SKM-1 (cell line): Measurements from ENCODE around the gene F5.

Source experiments
- DNase-seq: peaks from one replicate; lab custom pipeline; 2025; ENCODE audit not compliant: unreplicated experiment; lab: John Stamatoyannopoulos, UW

The F5 gene

DNA sequence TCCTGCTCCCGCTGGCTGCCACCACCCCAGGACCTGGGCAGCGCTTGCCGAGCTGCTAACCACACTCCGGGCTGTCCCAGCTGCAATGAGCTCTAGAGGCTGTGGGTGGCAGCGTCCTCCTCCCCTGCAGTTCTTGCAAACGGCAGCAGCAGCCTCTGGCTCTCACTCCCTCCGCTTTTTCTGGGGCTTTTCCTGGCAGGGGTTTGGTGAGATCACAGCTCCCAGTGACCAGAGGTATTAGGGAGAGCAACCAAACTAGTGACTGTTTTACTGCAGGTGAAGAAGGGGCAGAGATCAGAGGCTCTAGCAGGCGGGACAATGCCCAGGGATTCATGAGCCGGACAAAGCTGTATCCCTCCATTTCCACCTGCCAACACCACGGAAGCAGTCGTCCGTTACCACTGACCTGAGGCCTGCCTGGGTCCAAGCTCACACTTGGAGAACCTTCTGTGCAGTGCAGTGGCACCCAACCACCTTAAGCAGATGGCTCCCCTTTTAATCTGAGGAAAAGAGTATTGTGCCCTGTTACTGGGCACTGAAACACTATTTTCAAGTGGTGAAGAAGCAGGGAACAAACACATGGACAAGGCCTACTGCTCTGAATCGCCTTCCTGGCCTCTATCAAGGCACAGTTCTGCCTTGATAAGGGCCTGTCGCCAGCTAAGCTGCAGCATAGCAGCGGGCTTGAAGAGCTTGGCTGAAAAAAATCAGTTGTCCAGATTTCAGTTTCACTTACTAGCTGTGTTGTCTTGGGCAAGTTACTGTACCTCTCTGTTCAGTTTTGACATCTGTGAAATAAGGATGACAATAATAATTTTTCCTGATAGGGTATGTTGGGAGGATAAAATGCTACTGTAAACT lies at the start of gene F5:
F5 (minus strand) TSS at position 87 of the 861 bp plus-strand sequence. CDS start 95 bp downstream, outside the sequence.
- DNase-seq: peak; percentile 85

DNA sequence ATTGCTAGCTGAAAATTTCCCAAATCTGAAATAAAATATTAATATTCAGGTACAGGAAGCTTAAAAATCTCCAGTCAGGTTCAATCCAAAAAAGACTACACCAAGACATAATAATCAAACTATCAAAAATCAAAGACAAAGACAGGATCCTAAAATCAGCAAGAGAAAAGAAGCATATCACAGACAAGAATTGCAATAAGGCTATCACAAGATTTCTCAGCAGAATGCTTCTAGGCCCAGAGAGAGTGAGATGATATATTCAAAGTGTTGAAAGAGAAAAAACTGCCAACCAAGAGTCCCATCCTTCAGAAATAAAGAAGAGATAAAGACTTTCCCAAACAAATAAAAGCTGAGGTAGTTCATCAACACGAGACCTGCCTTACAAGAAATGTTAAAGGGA lies 48.6 kb upstream of the F5 start:
- DNase-seq: no peak

DNA sequence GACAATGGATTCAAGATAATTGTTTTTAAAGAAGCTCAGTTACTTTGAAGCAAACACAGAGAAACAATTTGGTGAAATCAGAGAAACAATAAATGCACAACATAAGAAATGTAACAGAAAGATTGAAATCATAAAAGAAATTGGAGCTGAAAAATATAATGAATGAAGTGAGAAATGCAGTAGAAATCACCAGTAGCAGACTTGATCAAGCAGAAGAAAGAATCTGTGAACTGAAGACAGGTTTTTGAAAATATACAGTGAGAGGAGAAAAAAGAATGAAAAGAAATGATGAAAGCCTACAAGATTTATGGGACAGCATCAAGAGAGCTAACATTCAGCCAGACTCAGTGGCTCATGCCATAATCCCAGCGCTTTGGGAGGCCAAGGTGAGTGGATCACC lies 47.9 kb upstream of the F5 start:
- no peak for DNase-seq

DNA sequence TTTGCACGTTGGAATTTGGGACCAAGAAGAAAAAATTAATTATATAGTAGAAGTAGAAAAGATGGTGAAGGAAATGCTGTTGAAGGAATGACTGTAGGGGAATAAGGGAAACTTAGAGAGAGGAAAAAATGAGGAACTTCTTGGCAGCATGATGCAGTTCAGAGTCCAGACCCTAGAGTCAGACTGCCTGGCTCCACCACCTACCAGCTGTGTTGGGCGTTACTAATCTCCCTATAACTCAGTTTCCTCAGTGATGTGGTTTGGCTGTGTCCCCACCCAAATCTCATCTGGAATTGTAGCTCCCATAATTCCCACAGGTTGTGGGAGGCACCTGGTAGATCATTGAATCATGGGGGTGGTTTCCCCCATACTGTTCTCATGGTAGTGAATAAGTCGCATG lies 45.0 kb upstream of the F5 start:
- no peak for DNase-seq

DNA sequence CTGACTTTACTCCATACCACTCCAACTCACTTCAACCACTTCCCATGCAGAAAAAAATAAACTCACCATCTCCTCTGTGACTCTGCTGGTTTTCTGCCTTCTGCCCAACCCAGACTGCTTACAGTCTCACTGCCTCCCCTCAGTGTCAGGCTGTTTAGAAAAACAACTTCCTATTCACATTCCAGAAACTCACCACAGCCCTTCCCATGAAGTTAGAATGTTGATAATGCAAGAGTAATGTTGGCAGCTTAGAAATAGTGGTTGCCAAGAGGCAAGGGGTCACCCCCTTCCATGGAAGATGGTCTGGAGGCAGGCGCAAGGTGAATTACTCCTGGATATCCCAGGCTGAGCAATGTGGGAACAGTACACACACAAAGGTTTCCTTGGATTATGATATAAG lies 43.7 kb upstream of the F5 start, which contains the start of gene SELP:
SELP (minus strand) TSS at position 119 of the 400 bp plus-strand sequence; CDS start at position 69, 50 bp downstream.
- DNase-seq: no peak

DNA sequence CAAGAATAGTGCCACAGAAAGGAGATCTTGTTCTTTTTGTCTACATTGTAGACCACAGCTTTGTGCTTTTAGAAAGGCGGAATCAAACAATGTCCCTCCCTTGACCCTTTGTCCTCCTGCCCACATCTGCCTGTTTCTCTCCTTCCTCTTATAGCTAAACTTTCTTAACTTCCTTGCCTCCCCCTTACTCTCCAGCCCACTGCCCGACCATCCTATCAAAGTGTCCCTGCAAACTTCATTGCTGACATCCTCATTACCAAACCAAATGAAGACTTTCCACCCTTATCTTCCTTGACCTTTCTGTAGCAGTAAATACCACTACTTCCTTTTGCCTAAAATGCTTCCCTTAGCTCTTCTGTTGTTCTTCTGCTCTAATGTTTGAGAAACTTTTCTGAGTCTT lies 38.6 kb upstream of the F5 start:
- DNase-seq: peak; percentile 36

DNA sequence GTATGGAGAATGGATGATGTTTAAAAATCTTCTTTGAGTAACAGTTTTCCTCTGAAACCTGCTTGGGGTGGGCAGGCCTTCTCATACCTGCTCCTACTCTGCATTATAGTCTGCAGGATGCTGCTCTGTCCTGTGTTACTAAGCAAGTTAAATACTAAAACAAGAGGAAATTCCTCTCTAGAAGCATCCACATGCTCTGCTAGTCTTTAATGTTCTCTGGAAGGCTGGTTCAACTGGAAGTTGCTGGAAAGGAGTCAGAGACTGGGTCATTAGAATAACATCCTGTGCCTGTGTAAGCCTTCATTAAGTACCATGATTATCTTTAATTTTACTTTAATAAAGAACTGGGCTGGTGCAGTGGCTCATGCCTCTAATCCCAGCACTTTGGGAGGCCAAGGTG lies 37.8 kb upstream of the F5 start:
- no peak for DNase-seq

DNA sequence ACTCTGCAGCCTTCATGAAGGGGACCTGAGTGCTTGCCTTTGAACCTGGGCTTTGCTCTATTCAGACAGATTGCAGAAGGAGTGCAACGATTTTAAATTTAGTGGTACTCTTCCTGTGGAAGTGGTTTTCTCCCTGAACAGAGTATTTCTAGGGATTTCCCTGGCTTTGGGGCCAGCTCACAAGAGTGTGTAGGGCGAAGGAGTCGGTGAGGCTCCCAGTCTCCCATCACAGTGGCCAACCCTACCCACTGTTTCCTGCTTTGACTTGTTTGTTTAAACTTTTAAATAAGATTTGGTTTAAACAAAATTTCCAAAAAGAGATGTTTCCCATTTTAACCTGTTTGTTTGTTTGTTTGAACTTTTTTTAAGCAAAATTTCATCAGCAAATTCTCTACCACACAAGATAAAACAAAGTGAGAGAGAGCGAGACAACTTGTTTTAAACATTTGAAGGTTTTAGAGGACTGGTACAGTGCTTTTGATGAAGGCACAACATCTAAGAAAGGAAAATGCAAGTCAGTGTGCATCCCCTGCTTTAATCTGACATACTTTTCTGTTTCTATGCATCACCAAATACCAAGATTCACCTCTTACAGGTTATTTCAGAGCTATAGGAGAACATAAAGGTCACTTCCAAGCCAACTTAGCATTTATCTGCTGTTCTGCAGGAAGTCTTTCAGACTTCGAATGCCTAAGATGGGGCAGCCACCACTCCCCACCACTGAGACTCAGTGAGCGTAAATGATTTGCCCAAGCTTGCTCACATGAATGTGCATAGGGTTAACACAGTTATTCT lies 37.0 kb upstream of the F5 start:
- DNase-seq: no peak

DNA sequence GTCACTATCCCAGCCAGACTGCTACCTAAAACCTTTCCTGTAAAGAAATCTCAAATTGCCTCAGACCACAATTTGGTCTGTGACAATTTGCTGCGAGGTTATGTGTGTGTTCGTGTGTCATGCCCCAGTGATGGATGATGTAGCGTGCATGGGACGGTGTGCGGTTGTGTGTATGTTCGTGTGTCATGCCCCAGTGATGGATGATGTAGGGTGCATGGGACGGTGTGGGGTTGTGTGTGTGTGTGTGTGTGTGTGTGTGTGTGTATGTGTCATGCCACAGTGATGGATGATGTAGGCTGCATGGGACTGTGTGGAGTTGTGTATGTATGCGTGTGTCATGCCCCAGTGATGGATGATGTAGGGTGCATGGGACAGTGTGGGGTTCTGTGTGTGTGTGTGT lies 34.3 kb upstream of the F5 start:
- no peak for DNase-seq

DNA sequence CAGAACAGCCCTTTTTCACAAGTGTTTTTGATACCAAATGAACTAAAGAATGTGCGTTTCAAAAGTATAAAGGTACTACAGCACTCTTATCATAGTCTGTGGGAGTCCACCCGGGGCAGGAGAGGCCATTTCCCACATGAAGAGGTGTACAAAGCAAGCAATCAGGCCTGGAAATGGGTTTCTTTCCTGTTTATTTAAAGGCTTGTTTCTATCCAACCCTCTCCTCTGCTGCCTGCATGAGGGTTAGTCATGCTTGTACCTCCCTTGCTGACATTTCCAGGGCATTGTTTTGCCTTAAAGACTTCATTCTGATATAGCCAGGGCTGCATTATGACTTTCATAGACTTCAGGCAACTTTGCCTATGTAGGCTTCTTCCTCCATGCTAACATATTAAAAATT lies 32.1 kb upstream of the F5 start:
- no peak for DNase-seq

DNA sequence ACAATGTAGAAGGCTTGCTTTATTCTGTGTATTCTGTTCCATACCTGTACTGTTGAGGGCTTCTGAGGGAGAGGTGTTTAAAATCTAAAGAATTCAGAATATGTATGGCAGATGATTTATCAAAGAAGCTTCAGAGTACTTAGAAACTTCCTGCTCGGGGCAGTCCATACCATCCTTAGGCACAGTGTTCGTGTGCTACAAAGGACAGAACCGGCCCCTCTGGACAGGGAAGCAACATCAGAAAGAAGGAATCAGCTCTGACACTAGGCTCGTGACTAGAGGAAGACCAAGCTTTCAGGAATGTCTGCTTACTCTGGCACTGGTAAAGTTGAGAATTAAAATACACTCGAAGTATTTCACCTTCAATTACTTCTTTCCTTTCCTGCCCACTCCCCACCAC lies 29.5 kb upstream of the F5 start:
- DNase-seq: no peak

DNA sequence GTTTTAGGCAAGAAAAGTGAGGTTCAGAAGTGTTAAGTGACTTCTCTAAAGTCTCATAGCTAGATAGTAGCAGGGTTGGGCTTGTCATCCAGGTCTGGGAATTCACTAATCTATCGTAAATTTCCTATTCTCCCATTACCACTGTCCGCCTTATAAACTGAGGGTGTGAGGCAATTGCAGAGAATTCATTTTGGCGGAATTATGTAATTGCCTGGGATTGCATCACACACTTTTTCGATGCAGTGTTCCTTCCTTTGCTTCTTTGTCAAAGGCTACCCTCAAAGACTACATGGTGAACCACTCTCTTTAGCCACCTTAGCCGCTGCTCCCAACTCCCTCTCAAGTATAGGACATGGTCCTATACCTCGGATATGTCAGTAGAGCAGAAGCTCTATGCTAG lies 24.6 kb upstream of the F5 start:
- no peak for DNase-seq

DNA sequence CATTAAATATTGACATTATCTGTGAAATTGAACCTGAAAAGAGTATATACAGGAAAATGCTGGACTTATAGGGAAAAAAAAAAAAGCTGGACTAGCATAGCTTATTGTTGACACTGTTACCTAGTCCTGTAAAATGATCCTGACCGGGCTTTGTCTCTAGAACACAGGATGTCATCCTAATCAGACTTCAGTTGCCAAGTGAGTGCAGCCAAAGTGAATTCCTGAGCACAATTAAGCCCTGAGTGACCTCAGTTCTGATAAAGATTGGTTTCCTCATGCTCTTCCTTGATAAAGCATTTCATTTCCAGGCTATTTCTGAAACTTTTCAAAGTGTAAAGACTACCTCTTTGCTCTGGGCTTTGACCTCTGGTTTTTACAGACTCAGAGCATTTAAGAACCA lies 23.8 kb upstream of the F5 start:
- no peak for DNase-seq

DNA sequence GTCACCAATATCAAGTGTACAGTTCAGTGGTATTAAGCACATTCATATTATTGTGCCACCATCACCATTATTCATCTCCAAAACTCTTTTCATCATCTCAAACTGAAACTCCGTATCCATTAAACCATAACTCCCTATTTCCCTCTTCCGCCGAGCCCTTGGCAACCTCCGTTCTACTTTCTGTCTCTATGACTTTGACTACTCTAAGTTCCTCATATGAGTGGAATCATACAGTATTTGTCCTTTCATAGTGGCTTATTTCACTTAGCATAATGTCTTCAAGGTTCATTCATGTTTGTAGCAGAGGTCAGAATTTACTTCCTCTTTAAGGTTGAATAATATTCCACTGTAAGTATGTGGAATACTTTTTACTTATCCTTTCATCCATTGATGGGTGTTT lies 21.9 kb upstream of the F5 start:
- no peak for DNase-seq

DNA sequence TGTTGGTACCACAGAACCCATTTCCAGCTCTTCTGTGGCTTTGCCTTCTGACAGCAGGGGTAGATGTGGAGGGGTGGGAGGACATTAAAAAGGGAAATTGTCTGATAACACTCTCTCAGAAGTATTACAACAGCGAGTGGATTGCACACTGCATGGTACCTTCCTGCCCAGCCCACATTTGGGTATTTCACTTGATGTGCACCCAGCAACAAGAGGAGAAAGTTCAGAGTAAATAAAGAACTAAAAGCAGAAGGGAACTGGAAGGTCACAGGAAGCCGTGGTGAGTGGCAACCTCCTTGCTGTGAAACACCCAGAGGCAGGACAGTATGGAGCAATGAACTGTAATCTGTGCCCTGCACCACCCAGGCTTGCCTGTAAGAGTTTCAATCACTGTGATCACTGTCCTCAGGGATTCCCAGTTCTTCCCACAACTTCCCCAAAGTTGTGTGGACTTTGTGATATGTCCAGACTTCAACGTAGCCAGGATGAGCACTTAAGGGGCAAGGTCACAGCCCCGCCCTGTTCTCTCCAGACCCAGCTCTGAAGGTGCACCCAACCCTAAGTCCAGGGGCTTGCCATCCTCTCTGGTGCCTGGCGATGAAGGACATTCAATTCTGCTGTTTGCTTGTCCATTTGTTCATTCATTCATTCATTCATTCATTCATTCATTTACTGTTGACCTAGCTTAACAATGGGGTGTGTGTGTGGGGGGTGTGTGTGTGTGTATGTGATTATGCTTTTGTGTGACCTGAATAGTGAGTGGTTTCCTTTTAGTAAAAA lies 18.7 kb upstream of the F5 start:
- DNase-seq: peak; percentile 100

DNA sequence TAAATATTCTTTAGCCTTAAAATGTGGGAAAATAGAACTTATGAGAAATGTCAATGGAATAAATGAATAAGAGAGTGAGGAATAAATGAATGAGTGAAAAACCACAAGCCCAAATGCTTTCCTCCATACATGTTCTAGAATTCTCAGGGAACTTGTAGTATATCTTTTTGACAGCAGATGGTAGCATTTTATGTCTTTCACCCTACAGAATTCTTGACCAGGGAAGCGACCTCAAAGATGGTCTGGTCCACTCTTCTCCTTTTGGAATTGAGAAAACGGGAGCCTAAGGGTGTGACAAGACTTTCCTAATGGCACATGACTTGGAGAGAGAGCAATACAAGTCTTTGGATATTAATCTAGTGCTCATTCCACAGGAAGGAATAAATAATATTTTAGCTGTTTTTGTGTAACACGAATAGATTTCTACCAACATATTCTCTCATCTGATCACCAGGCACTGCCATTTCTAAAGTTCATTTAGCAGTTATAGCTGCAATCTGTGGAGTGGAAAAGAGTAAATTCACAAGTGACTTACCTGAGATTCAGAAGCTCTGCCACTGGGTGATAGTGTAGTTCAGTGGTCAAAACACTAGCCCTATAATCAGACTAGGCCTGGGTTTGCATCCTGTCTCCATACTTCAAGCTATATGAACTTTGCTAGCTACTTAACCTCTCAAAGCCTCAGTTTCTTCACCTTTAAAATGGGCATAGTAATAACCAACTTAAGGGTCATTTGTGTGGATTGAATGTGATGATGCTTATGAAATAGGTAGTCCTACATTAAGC lies 15.0 kb upstream of the F5 start:
- DNase-seq: peak; percentile 35

DNA sequence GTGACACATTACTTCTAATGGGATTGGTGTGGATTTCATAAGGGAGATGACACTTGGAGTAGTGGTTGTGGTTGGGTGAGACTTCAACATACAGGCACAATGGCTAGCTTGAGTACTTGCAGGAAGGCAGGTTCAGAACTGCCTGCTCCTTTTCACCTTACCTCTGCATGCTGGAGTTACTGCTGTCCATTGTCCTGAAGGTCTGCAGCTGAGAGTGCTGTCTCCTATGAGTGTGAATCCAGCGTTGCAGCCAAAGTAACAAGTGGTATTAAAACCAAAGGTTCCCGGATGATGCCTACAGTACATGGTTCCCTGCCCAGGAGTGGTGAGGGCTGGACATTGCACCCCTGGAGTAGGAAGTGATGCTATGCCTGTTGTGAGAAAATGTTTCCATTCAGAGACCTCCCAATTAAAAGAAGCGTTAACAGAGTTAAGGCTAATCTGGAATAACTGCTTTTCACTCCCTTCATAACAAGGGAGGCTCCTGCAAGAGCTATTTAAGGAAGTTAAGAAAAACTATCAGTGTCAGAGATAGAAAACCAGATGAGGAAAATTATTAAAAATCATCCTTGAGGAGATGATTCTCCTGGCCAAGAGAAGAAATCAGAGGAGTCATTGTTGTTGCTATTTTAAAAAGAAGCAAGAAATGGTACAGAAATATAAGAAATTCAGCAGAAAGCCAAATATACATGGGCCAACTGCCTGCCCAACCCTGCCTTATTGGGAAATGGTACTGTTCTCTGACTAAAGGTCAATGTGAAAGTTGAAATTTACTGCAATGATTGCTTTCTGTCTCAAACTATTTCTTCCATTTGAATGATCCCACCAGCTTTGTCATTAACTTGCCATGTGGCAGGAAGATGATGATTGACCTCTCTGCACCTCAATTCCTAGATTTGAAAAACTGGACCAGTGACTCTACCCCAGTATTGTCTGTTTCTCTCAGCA lies 9.8 kb upstream of the F5 start:
- no peak for DNase-seq

DNA sequence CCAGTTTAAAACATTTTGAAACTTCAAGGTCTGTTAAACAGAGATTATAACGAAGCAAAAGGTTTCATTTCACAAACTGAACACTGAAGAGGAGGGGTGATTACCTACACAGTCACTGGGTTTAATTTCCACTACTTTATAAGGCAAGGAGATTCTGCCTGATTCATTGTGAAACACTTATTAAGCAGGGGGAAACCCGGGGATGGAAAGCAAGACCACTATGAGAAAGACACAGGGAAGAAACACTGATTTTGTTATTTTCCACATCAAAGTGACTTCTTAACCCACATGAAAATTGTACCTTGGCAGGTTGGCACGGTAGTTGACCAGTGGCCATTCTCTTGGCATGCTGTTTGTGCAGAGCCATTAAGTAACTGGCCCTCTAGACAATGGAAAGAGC lies 8.1 kb upstream of the F5 start:
- no peak for DNase-seq

DNA sequence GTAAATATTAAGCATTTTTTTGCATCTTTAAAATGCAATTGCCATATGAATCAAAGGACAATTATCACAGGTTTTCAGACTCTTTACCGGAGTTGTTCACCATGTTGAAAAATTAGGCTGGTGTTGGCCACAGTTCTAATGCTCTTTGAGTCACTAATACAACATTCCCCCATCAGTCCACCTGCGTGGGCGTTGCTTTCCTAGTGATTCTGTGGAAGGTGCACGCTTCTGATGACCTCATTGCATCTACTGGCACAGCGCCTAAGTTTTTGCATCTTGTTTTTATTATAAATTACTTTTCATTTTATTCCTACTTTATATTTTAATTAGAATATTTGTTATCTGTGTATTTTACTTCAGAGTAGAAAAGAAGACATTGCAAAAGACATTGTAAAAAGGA lies 4.7 kb upstream of the F5 start:
- no peak for DNase-seq
